Endothelial cell of umbilical vein (primary cell): ENCODE data around the gene ADORA2A.

Experiments
- EZH2 ChIP-seq: IDR thresholded peaks from 2 replicates; pipeline ENCODE4 v1.6.1; 2012; ENCODE audit warnings: borderline replicate concordance, low read depth, mild to moderate bottlenecking, moderate library complexity, low read length, inconsistent platforms; ENCODE audit not compliant: severe bottlenecking
- FOS ChIP-seq: IDR thresholded peaks from 2 replicates; pipeline ENCODE4 v1.6.1; 2011; ENCODE audit warnings: mild to moderate bottlenecking, low read length, moderate library complexity, borderline replicate concordance; ENCODE audit not compliant: insufficient read depth
- JUN ChIP-seq: IDR thresholded peaks from 2 replicates; pipeline ENCODE4 v1.6.1; 2011; ENCODE audit warnings: borderline replicate concordance, low read depth; ENCODE audit not compliant: insufficient read length, insufficient read depth
- MYC ChIP-seq: IDR thresholded peaks from one replicate; pipeline ENCODE4 v1.6.1; 2011; ENCODE audit warnings: mild to moderate bottlenecking, low read depth, low read length
- POLR2A ChIP-seq: IDR thresholded peaks from 2 replicates; pipeline ENCODE4 v1.6.1; 2012; ENCODE audit warnings: low read depth, mild to moderate bottlenecking, control low read depth, low read length
- POLR2AphosphoS5 ChIP-seq: IDR thresholded peaks from 2 replicates; pipeline ENCODE4 v1.6.1; 2012; ENCODE audit warnings: low read depth, mild to moderate bottlenecking, control low read depth, low read length, moderate library complexity; ENCODE audit not compliant: insufficient read depth
- TF ChIP-seq, protein P1 (sequence below), 2 donors: IDR thresholded peaks; 1 replicate in 1 of 2; 2 replicates in 1 of 2; pipeline ENCODE4 v1.5.1; 2011; ENCODE audit warnings: low read length in 2 of 2, mild to moderate bottlenecking in 2 of 2, moderate library complexity in 2 of 2, control low read depth in 1 of 2, inconsistent platforms in 1 of 2, low read depth in 1 of 2; ENCODE audit not compliant: insufficient read depth in 1 of 2; ENCODE audit errors: extremely low read depth in 1 of 2

DNA sequence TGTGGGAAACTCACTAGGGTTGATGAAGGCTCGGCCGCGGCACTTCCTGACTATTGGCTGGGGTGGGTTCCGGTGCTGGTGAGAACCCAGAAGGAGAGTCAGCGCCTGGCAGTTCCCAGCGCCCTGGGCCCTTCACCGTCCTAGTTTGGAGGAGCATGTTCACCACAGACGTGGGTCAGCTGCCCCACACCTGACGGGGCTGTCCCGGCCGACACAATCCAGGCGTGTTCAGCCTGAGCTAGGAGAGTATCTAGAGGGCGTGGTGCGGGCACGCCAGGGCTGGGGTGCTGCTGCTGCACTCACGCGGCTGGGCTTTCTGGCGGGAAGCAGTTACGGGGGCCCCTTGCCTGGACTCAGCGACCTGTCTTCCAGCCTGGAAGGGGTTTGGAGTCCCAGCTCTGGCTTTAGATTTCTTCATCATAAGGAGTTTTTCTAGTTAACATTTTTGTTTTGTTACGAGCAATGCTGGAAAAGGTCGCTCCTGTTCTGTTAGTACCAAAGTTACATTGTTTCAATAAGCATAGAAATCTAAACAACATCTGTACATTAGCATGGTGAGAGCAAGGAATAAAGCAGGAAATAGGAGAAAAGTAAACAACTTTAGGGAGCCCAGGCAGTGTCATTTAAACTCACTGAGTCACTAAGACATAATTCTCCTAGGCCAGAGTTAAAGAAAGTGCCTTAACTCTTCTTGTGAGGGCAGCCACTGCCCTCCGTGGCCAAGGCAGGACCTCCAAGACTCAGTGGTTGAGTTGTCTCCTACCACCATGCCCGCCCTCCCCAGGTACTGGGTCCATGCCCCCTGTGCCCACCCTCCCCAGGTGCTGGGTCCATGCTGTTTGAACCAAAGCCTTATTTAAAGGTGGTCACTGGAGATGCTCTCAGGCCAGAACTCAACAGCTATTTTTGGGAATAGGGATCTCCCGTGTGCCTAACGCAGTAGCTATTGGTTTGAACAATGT, 12.1 kb upstream of the ADORA2A start:
- TF ChIP-seq POLR2A (no peak), MYC (no peak), POLR2AphosphoS5 (no peak), JUN (no peak), EZH2 (no peak), FOS (no peak)
- TF ChIP-seq, protein P1, sequence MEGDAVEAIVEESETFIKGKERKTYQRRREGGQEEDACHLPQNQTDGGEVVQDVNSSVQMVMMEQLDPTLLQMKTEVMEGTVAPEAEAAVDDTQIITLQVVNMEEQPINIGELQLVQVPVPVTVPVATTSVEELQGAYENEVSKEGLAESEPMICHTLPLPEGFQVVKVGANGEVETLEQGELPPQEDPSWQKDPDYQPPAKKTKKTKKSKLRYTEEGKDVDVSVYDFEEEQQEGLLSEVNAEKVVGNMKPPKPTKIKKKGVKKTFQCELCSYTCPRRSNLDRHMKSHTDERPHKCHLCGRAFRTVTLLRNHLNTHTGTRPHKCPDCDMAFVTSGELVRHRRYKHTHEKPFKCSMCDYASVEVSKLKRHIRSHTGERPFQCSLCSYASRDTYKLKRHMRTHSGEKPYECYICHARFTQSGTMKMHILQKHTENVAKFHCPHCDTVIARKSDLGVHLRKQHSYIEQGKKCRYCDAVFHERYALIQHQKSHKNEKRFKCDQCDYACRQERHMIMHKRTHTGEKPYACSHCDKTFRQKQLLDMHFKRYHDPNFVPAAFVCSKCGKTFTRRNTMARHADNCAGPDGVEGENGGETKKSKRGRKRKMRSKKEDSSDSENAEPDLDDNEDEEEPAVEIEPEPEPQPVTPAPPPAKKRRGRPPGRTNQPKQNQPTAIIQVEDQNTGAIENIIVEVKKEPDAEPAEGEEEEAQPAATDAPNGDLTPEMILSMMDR (IDR thresholded peaks at IDR 0.05; ENCODE audit: extremely low read depth in 1 of 2, insufficient read depth in 1 of 2, low read depth in 1 of 2, low read length in 2 of 2), result no peak
